ENCODE results near the gene ONECUT2. TPM values are rescaled to one million over a fixed set of nuclear protein-coding genes. Genes with fewer than 3 reads are reported as not detected.

ONECUT2 gene
- polyA plus RNA-seq, 1 of the 3 experiments (the other 2 are of a cell fraction): 0.16 TPM

DNA sequence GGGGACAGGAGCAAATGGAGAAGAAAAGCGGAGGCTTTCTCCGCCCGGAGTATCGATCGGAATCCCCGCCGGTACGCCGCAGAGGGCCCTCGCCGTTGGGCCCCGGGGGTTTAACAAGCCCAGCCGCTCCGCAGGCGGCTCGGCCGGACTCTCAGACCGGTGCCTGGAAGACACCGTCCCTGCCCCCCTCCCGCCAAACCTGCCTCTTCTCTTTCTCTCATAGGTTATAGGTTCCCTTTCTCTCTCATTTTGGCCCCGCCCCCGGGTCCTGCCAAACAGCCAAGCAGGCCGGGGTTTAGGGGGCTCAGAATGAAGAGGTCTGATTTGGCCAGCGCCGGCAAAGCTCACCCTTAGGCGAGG is 4.4 kb downstream of the ONECUT2 start:
- Histone ChIP-seq H3K79me2 (ENCODE audit: insufficient read depth) (no peaks in the 10 kb centered on the region), H3K9ac (no peak overlapping the region), H2AFZ (ENCODE audit: low read depth) (no peak overlapping the region), H3K36me3 (replicated peaks in 1 of 2; ENCODE audit: control insufficient read depth in 1 of 2, insufficient read depth in 2 of 2, low read length in 1 of 2) (no peaks in the 10 kb centered on the region), H3K4me1 (ENCODE audit: control insufficient read depth in 1 of 2, insufficient read depth in 2 of 2, low read depth in 1 of 2, low read length in 1 of 2) (peaks cover 0 to 19% of the 10 kb centered on the region in 2 experiments; a peak in 1 of 4 replicates), H3K27me3 (ENCODE audit: insufficient read depth) (peaks cover 11% of the 10 kb centered on the region; the same call in 1 of the 2 replicates), H4K20me1 (ENCODE audit: insufficient read depth) (no peaks in the 10 kb centered on the region), H3K4me2 (no peak overlapping the region), H3K9me2 (no peaks in the 10 kb centered on the region), H3K4me3 (ENCODE audit: low read depth in 2 of 2, low read length in 1 of 2) (no peak overlapping the region), H3K27ac (ENCODE audit: low read depth in 2 of 2, low read length in 1 of 2) (no peak overlapping the region), H3F3A (replicated peaks; ENCODE audit: insufficient read depth) (no peaks in the 10 kb centered on the region), H3K9me3 (no peaks in the 10 kb centered on the region)
- WGBS (ENCODE audit: low lambda C conversion rate): 85% methylated on average over 10 of the region's 26 CpGs
- no peak for DNase-seq
- no peak for TF ChIP-seq CHD2 (IDR thresholded peaks at IDR 0.05; ENCODE audit: low read length, partially characterized antibody)
- TF ChIP-seq, protein P1, sequence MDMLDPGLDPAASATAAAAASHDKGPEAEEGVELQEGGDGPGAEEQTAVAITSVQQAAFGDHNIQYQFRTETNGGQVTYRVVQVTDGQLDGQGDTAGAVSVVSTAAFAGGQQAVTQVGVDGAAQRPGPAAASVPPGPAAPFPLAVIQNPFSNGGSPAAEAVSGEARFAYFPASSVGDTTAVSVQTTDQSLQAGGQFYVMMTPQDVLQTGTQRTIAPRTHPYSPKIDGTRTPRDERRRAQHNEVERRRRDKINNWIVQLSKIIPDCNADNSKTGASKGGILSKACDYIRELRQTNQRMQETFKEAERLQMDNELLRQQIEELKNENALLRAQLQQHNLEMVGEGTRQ (IDR thresholded peaks at IDR 0.05; ENCODE audit: borderline replicate concordance, low read depth, low read length): no peak
- no peak for TF ChIP-seq RAD21 (IDR thresholded peaks at IDR 0.05; ENCODE audit: low read length)
- no peak for TF ChIP-seq FOXM1 (IDR thresholded peaks at IDR 0.05; ENCODE audit: low read depth)
- no peak for TF ChIP-seq TEAD4 (IDR thresholded peaks at IDR 0.05; ENCODE audit: borderline replicate concordance, insufficient read depth)
- no peak for TF ChIP-seq EZH2phosphoT487 (IDR thresholded peaks at IDR 0.05; ENCODE audit: borderline replicate concordance, low read depth)
- TF ChIP-seq RXRA (IDR thresholded peaks at IDR 0.05; ENCODE audit: borderline replicate concordance, low read depth): no peak
- TF ChIP-seq, protein P2, sequence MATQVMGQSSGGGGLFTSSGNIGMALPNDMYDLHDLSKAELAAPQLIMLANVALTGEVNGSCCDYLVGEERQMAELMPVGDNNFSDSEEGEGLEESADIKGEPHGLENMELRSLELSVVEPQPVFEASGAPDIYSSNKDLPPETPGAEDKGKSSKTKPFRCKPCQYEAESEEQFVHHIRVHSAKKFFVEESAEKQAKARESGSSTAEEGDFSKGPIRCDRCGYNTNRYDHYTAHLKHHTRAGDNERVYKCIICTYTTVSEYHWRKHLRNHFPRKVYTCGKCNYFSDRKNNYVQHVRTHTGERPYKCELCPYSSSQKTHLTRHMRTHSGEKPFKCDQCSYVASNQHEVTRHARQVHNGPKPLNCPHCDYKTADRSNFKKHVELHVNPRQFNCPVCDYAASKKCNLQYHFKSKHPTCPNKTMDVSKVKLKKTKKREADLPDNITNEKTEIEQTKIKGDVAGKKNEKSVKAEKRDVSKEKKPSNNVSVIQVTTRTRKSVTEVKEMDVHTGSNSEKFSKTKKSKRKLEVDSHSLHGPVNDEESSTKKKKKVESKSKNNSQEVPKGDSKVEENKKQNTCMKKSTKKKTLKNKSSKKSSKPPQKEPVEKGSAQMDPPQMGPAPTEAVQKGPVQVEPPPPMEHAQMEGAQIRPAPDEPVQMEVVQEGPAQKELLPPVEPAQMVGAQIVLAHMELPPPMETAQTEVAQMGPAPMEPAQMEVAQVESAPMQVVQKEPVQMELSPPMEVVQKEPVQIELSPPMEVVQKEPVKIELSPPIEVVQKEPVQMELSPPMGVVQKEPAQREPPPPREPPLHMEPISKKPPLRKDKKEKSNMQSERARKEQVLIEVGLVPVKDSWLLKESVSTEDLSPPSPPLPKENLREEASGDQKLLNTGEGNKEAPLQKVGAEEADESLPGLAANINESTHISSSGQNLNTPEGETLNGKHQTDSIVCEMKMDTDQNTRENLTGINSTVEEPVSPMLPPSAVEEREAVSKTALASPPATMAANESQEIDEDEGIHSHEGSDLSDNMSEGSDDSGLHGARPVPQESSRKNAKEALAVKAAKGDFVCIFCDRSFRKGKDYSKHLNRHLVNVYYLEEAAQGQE (IDR thresholded peaks at IDR 0.05; ENCODE audit: low read depth, low read length): no peak
- TF ChIP-seq FOXJ3 (CRISPR knock-in tag; IDR thresholded peaks at IDR 0.05): no peak
- TF ChIP-seq NFIC (IDR thresholded peaks at IDR 0.05; ENCODE audit: borderline replicate concordance): no peak
- TF ChIP-seq MEF2A (IDR thresholded peaks at IDR 0.05; ENCODE audit: borderline replicate concordance, low read depth): no peak
- ChIA-PET POLR2A (no interaction called here), CTCF (interaction anchor here (0.5 to 5.4 kb wide), 18 partner anchors 16 to 737 kb away, joined by 3 to 72 read pairs (median 4); no protein-coding TSS in a partner anchor)

DNA sequence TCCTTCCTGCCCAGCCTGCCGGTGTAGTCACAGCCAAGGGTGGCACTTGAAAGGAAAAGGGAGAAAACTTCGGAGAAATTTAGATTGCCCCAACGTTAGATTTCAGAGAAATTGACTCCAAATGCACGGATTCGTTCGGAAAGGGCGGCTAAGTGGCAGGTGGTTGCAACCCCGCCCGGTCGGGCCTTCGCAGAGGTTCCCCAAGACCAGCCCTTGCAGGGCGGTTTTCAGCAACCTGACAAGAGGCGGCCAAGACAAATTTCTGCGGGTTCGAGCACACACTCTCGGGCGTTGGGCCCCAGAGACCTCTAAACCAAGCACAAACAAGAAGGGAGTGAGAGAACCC is 4.8 kb downstream of the ONECUT2 start:
- WGBS (ENCODE audit: low lambda C conversion rate): 94% methylated on average over 17 of the region's 17 CpGs
- H3K27me3 ChIP-seq (ENCODE audit: insufficient read depth): peaks cover 11% of the 10 kb centered on the region; the same call in 1 of the 2 replicates
- no peak overlapping the region for H2AFZ ChIP-seq (ENCODE audit: low read depth)
- H3K27ac ChIP-seq (ENCODE audit: low read depth in 2 of 2, low read length in 1 of 2): no peak overlapping the region
- no peaks in the 10 kb centered on the region for H3K36me3 ChIP-seq (replicated peaks in 1 of 2; ENCODE audit: control insufficient read depth in 1 of 2, insufficient read depth in 2 of 2, low read length in 1 of 2)
- no peaks in the 10 kb centered on the region for H3K9me3 ChIP-seq
- H3K9ac ChIP-seq: no peak overlapping the region
- no peaks in the 10 kb centered on the region for H3K9me2 ChIP-seq
- no peak overlapping the region for H3K4me3 ChIP-seq (ENCODE audit: low read depth in 2 of 2, low read length in 1 of 2)
- no peaks in the 10 kb centered on the region for H4K20me1 ChIP-seq (ENCODE audit: insufficient read depth)
- H3K4me2 ChIP-seq: no peak overlapping the region
- ChIA-PET POLR2A (no interaction called here), CTCF (interaction anchor here (1.0 to 5.4 kb wide), 6 partner anchors 16 to 737 kb away, joined by 3 to 72 read pairs (median 9); no protein-coding TSS in a partner anchor)
- H3K4me1 ChIP-seq (ENCODE audit: control insufficient read depth in 1 of 2, insufficient read depth in 2 of 2, low read depth in 1 of 2, low read length in 1 of 2): peaks cover 0 to 19% of the 10 kb centered on the region in 2 experiments; a peak in 1 of 4 replicates
- no peaks in the 10 kb centered on the region for H3K79me2 ChIP-seq (ENCODE audit: insufficient read depth)
- DNase-seq: no peak
- TF ChIP-seq, protein P3, sequence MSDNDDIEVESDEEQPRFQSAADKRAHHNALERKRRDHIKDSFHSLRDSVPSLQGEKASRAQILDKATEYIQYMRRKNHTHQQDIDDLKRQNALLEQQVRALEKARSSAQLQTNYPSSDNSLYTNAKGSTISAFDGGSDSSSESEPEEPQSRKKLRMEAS (IDR thresholded peaks at IDR 0.05; ENCODE audit: low read depth): no peak
- TF ChIP-seq, protein P4, sequence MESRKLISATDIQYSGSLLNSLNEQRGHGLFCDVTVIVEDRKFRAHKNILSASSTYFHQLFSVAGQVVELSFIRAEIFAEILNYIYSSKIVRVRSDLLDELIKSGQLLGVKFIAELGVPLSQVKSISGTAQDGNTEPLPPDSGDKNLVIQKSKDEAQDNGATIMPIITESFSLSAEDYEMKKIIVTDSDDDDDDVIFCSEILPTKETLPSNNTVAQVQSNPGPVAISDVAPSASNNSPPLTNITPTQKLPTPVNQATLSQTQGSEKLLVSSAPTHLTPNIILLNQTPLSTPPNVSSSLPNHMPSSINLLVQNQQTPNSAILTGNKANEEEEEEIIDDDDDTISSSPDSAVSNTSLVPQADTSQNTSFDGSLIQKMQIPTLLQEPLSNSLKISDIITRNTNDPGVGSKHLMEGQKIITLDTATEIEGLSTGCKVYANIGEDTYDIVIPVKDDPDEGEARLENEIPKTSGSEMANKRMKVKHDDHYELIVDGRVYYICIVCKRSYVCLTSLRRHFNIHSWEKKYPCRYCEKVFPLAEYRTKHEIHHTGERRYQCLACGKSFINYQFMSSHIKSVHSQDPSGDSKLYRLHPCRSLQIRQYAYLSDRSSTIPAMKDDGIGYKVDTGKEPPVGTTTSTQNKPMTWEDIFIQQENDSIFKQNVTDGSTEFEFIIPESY (IDR thresholded peaks at IDR 0.05; ENCODE audit: borderline replicate concordance, low read depth): no peak
- no peak for TF ChIP-seq RFX5 (IDR thresholded peaks at IDR 0.05; ENCODE audit: low read length)
- TF ChIP-seq NRF1 (IDR thresholded peaks at IDR 0.05; ENCODE audit: low read depth, low read length): no peak
- TF ChIP-seq, protein P5, sequence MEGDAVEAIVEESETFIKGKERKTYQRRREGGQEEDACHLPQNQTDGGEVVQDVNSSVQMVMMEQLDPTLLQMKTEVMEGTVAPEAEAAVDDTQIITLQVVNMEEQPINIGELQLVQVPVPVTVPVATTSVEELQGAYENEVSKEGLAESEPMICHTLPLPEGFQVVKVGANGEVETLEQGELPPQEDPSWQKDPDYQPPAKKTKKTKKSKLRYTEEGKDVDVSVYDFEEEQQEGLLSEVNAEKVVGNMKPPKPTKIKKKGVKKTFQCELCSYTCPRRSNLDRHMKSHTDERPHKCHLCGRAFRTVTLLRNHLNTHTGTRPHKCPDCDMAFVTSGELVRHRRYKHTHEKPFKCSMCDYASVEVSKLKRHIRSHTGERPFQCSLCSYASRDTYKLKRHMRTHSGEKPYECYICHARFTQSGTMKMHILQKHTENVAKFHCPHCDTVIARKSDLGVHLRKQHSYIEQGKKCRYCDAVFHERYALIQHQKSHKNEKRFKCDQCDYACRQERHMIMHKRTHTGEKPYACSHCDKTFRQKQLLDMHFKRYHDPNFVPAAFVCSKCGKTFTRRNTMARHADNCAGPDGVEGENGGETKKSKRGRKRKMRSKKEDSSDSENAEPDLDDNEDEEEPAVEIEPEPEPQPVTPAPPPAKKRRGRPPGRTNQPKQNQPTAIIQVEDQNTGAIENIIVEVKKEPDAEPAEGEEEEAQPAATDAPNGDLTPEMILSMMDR (IDR thresholded peaks at IDR 0.05): no peak
- TF ChIP-seq JUND (IDR thresholded peaks at IDR 0.05): no peak
- no peak for TF ChIP-seq RAD21 (IDR thresholded peaks at IDR 0.05; ENCODE audit: low read length)
- no peak for TF ChIP-seq ELF1 (IDR thresholded peaks at IDR 0.05)
- no peak for TF ChIP-seq FOSL2 (IDR thresholded peaks at IDR 0.05; ENCODE audit: borderline replicate concordance, low read depth)
- no peak for TF ChIP-seq TEAD4 (IDR thresholded peaks at IDR 0.05; ENCODE audit: borderline replicate concordance, insufficient read depth)
- no peak for TF ChIP-seq SMC3 (IDR thresholded peaks at IDR 0.05; ENCODE audit: low read depth, low read length)
- no peaks in the 10 kb centered on the region for H3F3A ChIP-seq (replicated peaks; ENCODE audit: insufficient read depth)

All from SK-N-SH (cell line).